DMS53 treated with DMSO at 0.1 percent for 48 hours (cell line): ENCODE data around the gene SMU1.

ENCODE experiments used
- DNase-seq: peaks from one replicate; lab custom pipeline; 2025; ENCODE audit not compliant: unreplicated experiment; lab: John Stamatoyannopoulos, UW

SMU1 gene

GRCh38 chr9:33076046-33077004, at the start of gene SMU1:
TSS of gene SMU1 (minus strand) at chr9:33076674. CDS start at chr9:33076608, 66 bp downstream.
- peak; percentile 96 for DNase-seq

GRCh38 chr9:33125461-33125860, 49.0 kb upstream of the SMU1 start:
- no peak for DNase-seq

GRCh38 chr9:33124751-33125381, 48.4 kb upstream of the SMU1 start:
- DNase-seq = no peak

- DNase-seq = no peak
These were observed 47.6 kb upstream of the SMU1 start for GRCh38 chr9:33124046-33124445.

- no peak for DNase-seq
These were observed 47.0 kb upstream of the SMU1 start for GRCh38 chr9:33123407-33124031.

GRCh38 chr9:33120620-33121019, 44.1 kb upstream of the SMU1 start:
- no peak for DNase-seq

GRCh38 chr9:33117796-33118195, 41.3 kb upstream of the SMU1 start:
- no peak for DNase-seq

GRCh38 chr9:33117306-33117705, 40.8 kb upstream of the SMU1 start:
- DNase-seq = no peak

- DNase-seq = no peak
These were observed 40.4 kb upstream of the SMU1 start for GRCh38 chr9:33116860-33117259.

- DNase-seq = no peak
These were observed 38.3 kb upstream of the SMU1 start for GRCh38 chr9:33114746-33115145.

- DNase-seq = no peak
These were observed 37.5 kb upstream of the SMU1 start for GRCh38 chr9:33113799-33114547.

- no peak for DNase-seq
These were observed 35.6 kb upstream of the SMU1 start for GRCh38 chr9:33112094-33112493.

- DNase-seq = no peak
These were observed 35.2 kb upstream of the SMU1 start for GRCh38 chr9:33111631-33112030.

- no peak for DNase-seq
These were observed 34.2 kb upstream of the SMU1 start for GRCh38 chr9:33110686-33111085.

- DNase-seq = no peak
These were observed 33.5 kb upstream of the SMU1 start for GRCh38 chr9:33109850-33110595.

- no peak for DNase-seq
These were observed 32.6 kb upstream of the SMU1 start for GRCh38 chr9:33109097-33109496.

GRCh38 chr9:33108472-33108871, 32.0 kb upstream of the SMU1 start:
- no peak for DNase-seq

GRCh38 chr9:33107762-33108161, 31.3 kb upstream of the SMU1 start:
- no peak for DNase-seq

GRCh38 chr9:33106827-33107621, 30.6 kb upstream of the SMU1 start:
- no peak for DNase-seq

- no peak for DNase-seq
These were observed 29.9 kb upstream of the SMU1 start for GRCh38 chr9:33106372-33106771.
